HG02938 (cell line): ENCODE measurements around the gene PRAMEF18.
"Not testable (repeated sequence)": the region's sequence is repeated elsewhere in the genome, so short reads cannot be mapped to it uniquely, and the experiment has no call there.

Experiments used
- ATAC-seq: cut with Tn5 transposase; IDR thresholded peaks from one replicate; pipeline ENCODE4 v1.9.1; 2021; ENCODE audit warnings: mild to moderate bottlenecking, moderate library complexity; ENCODE audit not compliant: unreplicated experiment

PRAMEF18 gene

GRCh38 chr1:13216619-13217018, 9.3 kb downstream of the PRAMEF18 start:
- ATAC-seq: not testable (repeated sequence)

GRCh38 chr1:13208712-13209111, 17.2 kb downstream of the PRAMEF18 start:
- not testable (repeated sequence) for ATAC-seq

- not testable (repeated sequence) for ATAC-seq
Measured at GRCh38 chr1:13201309-13201708, 24.6 kb downstream of the PRAMEF18 start, which contains the start of gene PRAMEF13. PRAMEF13 (minus strand) TSS chr1:13201409; CDS start chr1:13199589, 1,820 bp downstream.
